Hepatocyte (in vitro differentiated cells): Measurements from ENCODE around the gene RAP1GAP. TPM values are rescaled to one million over a fixed set of nuclear protein-coding genes. Genes with fewer than 3 reads are reported as not detected.

Experiments
- DNase-seq: peaks from one replicate; pipeline ENCODE4 v3.0.0-alpha.2; 2016; ENCODE audit warnings: low spot score
- H2AFZ ChIP-seq: fragments of 200-600 bp; sonication (generic); 2 replicates; pipeline ENCODE4 v1.6.0; 2016; ENCODE audit warnings: antibody characterized with exemption, mild to moderate bottlenecking
- H3K27ac ChIP-seq: fragments of 200-600 bp; sonication (generic); 2 replicates; pipeline ENCODE4 v1.5.1; 2016; ENCODE audit warnings: mild to moderate bottlenecking
- H3K27me3 ChIP-seq: fragments of 200-600 bp; sonication (generic); 2 replicates; pipeline ENCODE4 v1.6.1; 2016
- H3K36me3 ChIP-seq: fragments of 200-600 bp; sonication (generic); replicated peaks from 2 replicates; pipeline ENCODE4 v1.5.1; 2016; ENCODE audit warnings: low read depth; ENCODE audit not compliant: insufficient read depth
- H3K4me1 ChIP-seq: fragments of 200-600 bp; sonication (generic); 2 replicates; pipeline ENCODE4 v1.5.1; 2016; ENCODE audit warnings: mild to moderate bottlenecking, moderate library complexity; ENCODE audit not compliant: insufficient read depth
- H3K4me2 ChIP-seq: fragments of 200-600 bp; sonication (generic); 2 replicates; pipeline ENCODE4 v1.6.0; 2016
- H3K4me3 ChIP-seq: fragments of 200-600 bp; sonication (generic); 2 replicates; pipeline ENCODE4 v1.5.1; 2016; ENCODE audit warnings: mild to moderate bottlenecking
- H3K79me2 ChIP-seq: fragments of 200-600 bp; sonication (generic); 2 replicates; pipeline ENCODE4 v1.6.0; 2017; ENCODE audit warnings: mild to moderate bottlenecking
- H3K9me2 ChIP-seq: fragments of 200-600 bp; sonication (generic); replicated peaks from 2 replicates; pipeline ENCODE4 v1.6.0; 2017; ENCODE audit warnings: mild to moderate bottlenecking; ENCODE audit not compliant: insufficient read depth
- H3K9me3 ChIP-seq: fragments of 200-600 bp; sonication (generic); 2 replicates; pipeline ENCODE4 v1.5.1; 2016; ENCODE audit warnings: low read depth, mild to moderate bottlenecking
- H4K20me1 ChIP-seq: fragments of 200-600 bp; sonication (generic); 2 replicates; pipeline ENCODE4 v1.6.0; 2016; ENCODE audit warnings: mild to moderate bottlenecking; ENCODE audit not compliant: insufficient read depth, poor library complexity, severe bottlenecking
- CTCF ChIP-seq: fragments of 200-600 bp; sonication (generic); IDR thresholded peaks from 2 replicates; pipeline ENCODE4 v1.5.1; 2016; ENCODE audit warnings: antibody characterized with exemption, mild to moderate bottlenecking; ENCODE audit not compliant: poor library complexity
- EZH2 ChIP-seq: fragments of 200-600 bp; sonication (generic); IDR thresholded peaks from 2 replicates; pipeline ENCODE4 v1.6.1; 2016; ENCODE audit warnings: antibody characterized with exemption, mild to moderate bottlenecking, borderline replicate concordance
- EZH2phosphoT487 ChIP-seq: fragments of 200-600 bp; sonication (generic); IDR thresholded peaks from one replicate; pipeline ENCODE4 v1.6.1; 2018; ENCODE audit warnings: antibody characterized with exemption, mild to moderate bottlenecking, low read depth, moderate library complexity; ENCODE audit not compliant: unreplicated experiment, severe bottlenecking
- WGBS: methylation state at CpG from one replicate; pipeline ENCODE4 v1.1.6; 2016; ENCODE audit warnings: low lambda C conversion rate; ENCODE audit errors: missing lambda C conversion rate; 5-methylcytosine and 5-hydroxymethylcytosine counted together
- polyA plus RNA-seq: library from polyadenylated mRNA; unstranded; fragments of >200 nt; fragmentation: Nextera tagmentation; extraction: Ambion mirVana; gene quantifications from 2 replicates; pipeline ENCODE4 v1.2.1, GENCODE V29; 2016
- total RNA-seq: library from RNA; depleted of rRNA; stranded (reverse); fragments of >200 nt; gene quantifications from 2 replicates; pipeline ENCODE4 v1.2.3, GENCODE V29; 2014

Gene RAP1GAP
- total and polyA plus RNA-seq, 2 experiments from 2014 or later = 12.3 to 18.0 TPM

DNA sequence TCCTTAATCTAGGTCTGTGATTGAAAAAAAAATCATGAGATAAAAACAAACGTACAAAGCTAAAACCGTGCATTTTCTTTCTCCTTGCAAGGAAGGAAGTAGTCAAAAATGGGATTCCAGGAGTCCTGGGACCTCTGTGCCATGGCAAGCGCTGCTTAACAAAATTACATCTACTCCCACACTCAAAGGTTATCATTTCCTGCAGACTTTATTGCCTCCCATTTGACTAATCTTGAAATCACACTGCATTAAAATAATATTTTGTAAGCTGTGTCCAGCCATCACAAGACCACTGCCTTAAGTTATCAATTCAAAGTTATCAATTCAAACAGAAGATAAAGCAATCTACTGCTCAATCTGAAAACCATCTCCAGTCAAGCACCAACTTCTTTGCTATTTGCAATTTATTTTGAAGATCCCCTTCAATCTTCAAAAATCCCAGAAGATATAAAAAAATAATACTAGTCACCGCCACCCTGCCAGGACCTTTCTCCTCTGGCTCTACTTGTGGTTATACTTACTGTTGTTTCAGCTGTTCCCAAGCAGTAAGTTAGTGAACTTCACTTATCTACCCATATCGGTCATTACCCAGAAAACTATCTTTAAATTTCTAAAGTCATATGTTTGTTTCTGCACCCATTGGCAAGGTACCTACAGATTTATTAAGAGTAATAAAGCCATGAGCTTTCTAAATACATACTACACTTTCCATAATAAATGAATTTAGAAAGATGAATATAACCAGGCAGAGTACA is 38.1 kb upstream of the RAP1GAP start:
- no peaks in the 10 kb centered on the region for H3K36me3 ChIP-seq
- H4K20me1 ChIP-seq = peaks cover 3% of the 10 kb centered on the region
- H2AFZ ChIP-seq = no peak overlapping the region
- H3K27ac ChIP-seq = no peak overlapping the region
- H3K79me2 ChIP-seq = peaks cover 2% of the 10 kb centered on the region
- H3K27me3 ChIP-seq = no peaks in the 10 kb centered on the region
- H3K4me2 ChIP-seq = no peak overlapping the region
- H3K9me3 ChIP-seq = no peaks in the 10 kb centered on the region
- H3K4me3 ChIP-seq = no peak overlapping the region
- H3K9me2 ChIP-seq = no peaks in the 10 kb centered on the region
- 87% methylated on average over 5 of the region's 5 CpGs for WGBS
- no peak for TF ChIP-seq CTCF
- TF ChIP-seq EZH2phosphoT487 = no peak
- no peak for TF ChIP-seq EZH2
- DNase-seq = no peak
- H3K4me1 ChIP-seq = no peaks in the 10 kb centered on the region

DNA sequence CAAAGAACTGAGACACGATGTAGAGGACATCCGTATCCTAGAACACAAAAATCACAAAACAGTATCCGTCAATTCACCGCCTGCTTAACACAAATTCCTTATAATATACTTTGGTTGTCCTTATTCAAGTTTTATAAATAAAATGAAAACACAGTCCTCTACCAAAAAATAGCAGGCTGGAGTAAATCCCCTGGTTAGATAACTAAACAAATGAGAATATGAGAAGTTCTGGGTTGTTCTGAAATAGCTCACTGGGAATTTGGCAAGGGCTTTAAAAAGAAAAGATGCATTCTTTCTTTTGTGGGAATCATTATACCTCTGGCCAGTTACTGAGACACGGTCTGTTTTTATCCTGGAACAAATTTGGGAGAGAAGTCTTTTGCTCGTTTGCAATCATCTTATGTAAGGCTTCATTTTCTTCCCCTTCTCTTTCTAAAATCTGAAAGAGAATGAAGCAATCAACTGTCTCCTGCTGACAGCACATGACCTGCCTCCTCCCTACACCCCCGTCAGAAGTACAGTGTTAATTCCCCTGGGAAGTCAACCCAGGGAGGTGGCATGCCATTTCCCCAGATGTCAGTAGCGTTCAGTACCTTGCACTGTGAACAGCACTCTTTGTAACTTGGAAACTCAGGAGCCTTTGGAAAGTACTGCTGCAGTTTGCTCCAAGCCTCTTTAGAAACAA is 37.1 kb upstream of the RAP1GAP start:
- no peak overlapping the region for H3K4me2 ChIP-seq
- H3K36me3 ChIP-seq = no peaks in the 10 kb centered on the region
- TF ChIP-seq EZH2phosphoT487 (no peak), EZH2 (no peak), CTCF (no peak)

DNA sequence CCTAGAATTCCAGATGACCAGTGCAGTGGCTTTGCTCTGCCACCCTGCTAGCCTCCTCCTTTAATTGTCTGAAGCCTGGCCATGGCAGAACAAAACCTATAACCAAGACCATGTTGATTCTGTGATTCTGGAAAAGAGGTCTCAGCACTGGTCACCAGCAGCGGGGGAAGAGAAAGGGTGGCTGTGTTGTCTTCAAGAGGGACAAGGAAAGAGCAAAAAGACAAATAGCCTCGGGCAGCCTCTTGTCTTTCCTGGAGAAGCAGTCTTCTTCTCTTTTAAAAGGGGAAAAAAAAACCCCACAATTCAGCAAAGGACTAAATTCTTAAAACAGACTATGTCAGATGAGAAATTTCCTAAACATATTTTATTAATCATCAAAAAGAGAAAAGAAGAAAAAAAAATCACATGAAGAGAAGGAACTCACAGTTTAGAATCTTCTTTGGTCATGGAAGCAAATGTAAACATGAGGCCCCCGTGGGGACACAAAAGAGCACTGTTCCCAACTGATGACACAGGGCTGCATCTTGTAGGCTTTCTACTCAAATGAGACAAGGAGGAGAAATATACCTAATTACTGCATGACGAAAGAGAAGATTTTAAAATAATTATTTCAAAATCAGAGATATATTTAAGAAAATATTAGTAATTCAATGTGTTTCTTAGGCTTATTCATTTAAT is 36.3 kb upstream of the RAP1GAP start:
- H2AFZ ChIP-seq = no peak overlapping the region
- no peaks in the 10 kb centered on the region for H3K9me3 ChIP-seq
- no peak overlapping the region for H3K4me3 ChIP-seq
- no peaks in the 10 kb centered on the region for H3K27me3 ChIP-seq
- H3K36me3 ChIP-seq = no peaks in the 10 kb centered on the region
- TF ChIP-seq EZH2 = no peak
- no peak for TF ChIP-seq CTCF
- TF ChIP-seq EZH2phosphoT487 = no peak
- peaks cover 2% of the 10 kb centered on the region for H3K79me2 ChIP-seq
- no peaks in the 10 kb centered on the region for H3K9me2 ChIP-seq
- H3K27ac ChIP-seq = no peak overlapping the region
- no peaks in the 10 kb centered on the region for H3K4me1 ChIP-seq
- 63% methylated on average over 4 of the region's 4 CpGs for WGBS
- H4K20me1 ChIP-seq = peaks cover 3% of the 10 kb centered on the region
- H3K4me2 ChIP-seq = no peak overlapping the region
- DNase-seq = no peak

More for the DNA sequence above, 37.1 kb upstream of the RAP1GAP start:
- Histone ChIP-seq H4K20me1 (peaks cover 3% of the 10 kb centered on the region), H3K4me1 (no peaks in the 10 kb centered on the region), H3K4me3 (no peak overlapping the region), H3K9me3 (no peaks in the 10 kb centered on the region), H3K27ac (no peak overlapping the region), H3K27me3 (no peaks in the 10 kb centered on the region), H2AFZ (no peak overlapping the region), H3K9me2 (no peaks in the 10 kb centered on the region), H3K79me2 (peaks cover 2% of the 10 kb centered on the region)
- WGBS = 74% methylated on average over 8 of the region's 8 CpGs
- DNase-seq = peak; percentile 9
